H1 (cell line): Measurements from ENCODE around the gene AFTPH. TPM values are rescaled to one million over a fixed set of nuclear protein-coding genes. Genes with fewer than 3 reads are reported as not detected.

Experiments used
- CTCF ChIA-PET: fragments of 300-600 bp; sonication (Branson Sonifier 250); formaldehyde crosslinking; loops from one replicate; lab custom pipeline; 2021; ENCODE audit not compliant: partially characterized antibody; lab: Charles Lee
- POLR2A ChIA-PET: fragments of 300-600 bp; sonication (Branson Sonifier 250); formaldehyde crosslinking; loops from one replicate; lab custom pipeline; 2021; ENCODE audit warnings: inconsistent platforms; ENCODE audit not compliant: partially characterized antibody; lab: Charles Lee
- DNase-seq, 2 experiments: peaks; one replicate each; pipeline versions ENCODE4 v3.0.0 to v3.0.0-alpha.2; 2010 to 2022; ENCODE audit warnings: low spot score in 2 of 2, low read depth in 1 of 2, mixed read lengths in 1 of 2
- FAIRE-seq: peaks from 2 replicates; lab custom pipeline; 2011; peaks lifted over from hg19 to GRCh38; lab: Jason Lieb, UNC
- H2AFZ ChIP-seq: 2 replicates; pipeline ENCODE4 v1.8.1; 2012; ENCODE audit warnings: low read length, inconsistent platforms
- H2AK5ac ChIP-seq: 2 replicates; pipeline ENCODE4 v1.6.1; 2013; ENCODE audit warnings: low read depth, low read length
- H2BK120ac ChIP-seq: replicated peaks from 2 replicates; pipeline ENCODE3; 2013; ENCODE audit warnings: low read depth, low read length, inconsistent platforms
- H2BK12ac ChIP-seq: 2 replicates; pipeline ENCODE4 v1.6.1; 2013; ENCODE audit warnings: low read depth, low read length
- H2BK15ac ChIP-seq: 2 replicates; pipeline ENCODE4 v1.6.1; 2013; ENCODE audit warnings: low read length
- H2BK20ac ChIP-seq: 2 replicates; pipeline ENCODE4 v1.6.1; 2013; ENCODE audit warnings: low read length
- H2BK5ac ChIP-seq: 2 replicates; pipeline ENCODE4 v1.6.1; 2013; ENCODE audit warnings: low read depth, low read length
- H3K14ac ChIP-seq: 2 replicates; pipeline ENCODE4 v1.6.1; 2013; ENCODE audit warnings: inconsistent platforms; ENCODE audit not compliant: insufficient read length
- H3K18ac ChIP-seq: 2 replicates; pipeline ENCODE4 v1.6.1; 2013; ENCODE audit warnings: low read length; ENCODE audit errors: extremely low read depth
- H3K23ac ChIP-seq: 2 replicates; pipeline ENCODE4 v1.6.1; 2013; ENCODE audit warnings: inconsistent platforms; ENCODE audit not compliant: insufficient read length
- H3K23me2 ChIP-seq: 2 replicates; pipeline ENCODE4 v1.6.1; 2013; ENCODE audit warnings: low read depth, low read length
- H3K27ac ChIP-seq: 2 replicates; pipeline ENCODE4 v1.6.1; 2011; ENCODE audit warnings: low read depth, low read length, inconsistent platforms
- H3K27me3 ChIP-seq, 4 experiments: replicated peaks in 1 of 4; 1 replicate in 1 of 4; 2 replicates in 3 of 4; pipeline versions ENCODE4 v1.6.1 to v1.8.1; 2011 to 2013; ENCODE audit warnings: low read length in 3 of 4, mild to moderate bottlenecking in 3 of 4, inconsistent platforms in 2 of 4, mixed read lengths in 2 of 4, moderate library complexity in 1 of 4; ENCODE audit not compliant: control insufficient read depth in 3 of 4, insufficient read depth in 3 of 4; ENCODE audit errors: extremely low read depth in 1 of 4
- H3K36me3 ChIP-seq, 4 experiments: 2 replicates each; pipeline versions ENCODE4 v1.6.1 to v1.8.1; 2011 to 2013; ENCODE audit warnings: mild to moderate bottlenecking in 4 of 4, low read length in 3 of 4, moderate library complexity in 2 of 4, control low read depth in 1 of 4, inconsistent platforms in 1 of 4; ENCODE audit not compliant: insufficient read depth in 4 of 4, control insufficient read depth in 2 of 4
- H3K4ac ChIP-seq: replicated peaks from 2 replicates; pipeline ENCODE3; 2013; ENCODE audit warnings: low read length, low read depth, mixed read lengths, inconsistent platforms; ENCODE audit not compliant: insufficient read length
- H3K4me1 ChIP-seq, 4 experiments: replicated peaks in 1 of 4; 1 replicate in 1 of 4; 2 replicates in 3 of 4; pipeline versions ENCODE4 v1.6.1 to v1.8.1; 2011 to 2013; ENCODE audit warnings: low read length in 3 of 4, inconsistent platforms in 2 of 4, mixed read lengths in 1 of 4; ENCODE audit not compliant: insufficient read depth in 4 of 4, control insufficient read depth in 3 of 4
- H3K4me2 ChIP-seq, 2 experiments: 2 replicates each; pipeline versions ENCODE4 v1.6.1 to v1.8.1; 2011 to 2013; ENCODE audit warnings: low read depth in 2 of 2, low read length in 2 of 2, control low read depth in 1 of 2, inconsistent platforms in 1 of 2, mild to moderate bottlenecking in 1 of 2; ENCODE audit not compliant: insufficient read depth in 1 of 2
- H3K4me3 ChIP-seq, 4 experiments: fragments of 200-600, 300-600 bp in 1 of 4; sonication (generic), shearing (Covaris generic), sonication (Bioruptor Twin) in 1 of 4; 2 replicates each; pipeline versions ENCODE4 v1.5.1 to v1.8.1; 2011 to 2016; ENCODE audit warnings: low read length in 4 of 4, low read depth in 3 of 4, control low read depth in 2 of 4, inconsistent platforms in 2 of 4, mild to moderate bottlenecking in 2 of 4, mixed read lengths in 1 of 4, moderate library complexity in 1 of 4; ENCODE audit not compliant: insufficient read depth in 2 of 4; ENCODE audit errors: extremely low read depth in 1 of 4
- H3K56ac ChIP-seq: replicated peaks from 2 replicates; pipeline ENCODE3; 2013; ENCODE audit warnings: low read depth, mild to moderate bottlenecking, mixed read lengths, low read length, inconsistent platforms; ENCODE audit not compliant: insufficient read length
- H3K79me1 ChIP-seq: 2 replicates; pipeline ENCODE4 v1.6.1; 2013; ENCODE audit warnings: low read depth, low read length, control low read depth
- H3K79me2 ChIP-seq, 2 experiments: 2 replicates each; pipeline versions ENCODE4 v1.6.1 to v1.8.1; 2012 to 2013; ENCODE audit warnings: low read length in 2 of 2, mild to moderate bottlenecking in 2 of 2, inconsistent platforms in 1 of 2; ENCODE audit not compliant: insufficient read depth in 2 of 2, control insufficient read depth in 1 of 2
- H3K9ac ChIP-seq, 4 experiments: replicated peaks in 1 of 4; 1 replicate in 1 of 4; 2 replicates in 3 of 4; pipeline versions ENCODE4 v1.6.1 to v1.8.1; 2011 to 2013; ENCODE audit warnings: low read depth in 3 of 4, low read length in 3 of 4, control low read depth in 2 of 4, mild to moderate bottlenecking in 2 of 4, moderate library complexity in 2 of 4, inconsistent platforms in 1 of 4; ENCODE audit errors: extremely low read depth in 1 of 4
- H3K9me3 ChIP-seq, 2 experiments: 2 replicates each; pipeline versions ENCODE4 v1.6.1 to v1.8.1; 2012 to 2013; ENCODE audit warnings: mild to moderate bottlenecking in 2 of 2, moderate library complexity in 2 of 2, control low read depth in 1 of 2, inconsistent platforms in 1 of 2, low read depth in 1 of 2, low read length in 1 of 2, mixed read lengths in 1 of 2; ENCODE audit not compliant: insufficient read depth in 2 of 2
- H4K20me1 ChIP-seq, 2 experiments: replicated peaks in 1 of 2; 2 replicates each; pipeline versions ENCODE3 to v1.8.1; 2011 to 2013; ENCODE audit warnings: inconsistent platforms in 2 of 2, low read length in 2 of 2, mild to moderate bottlenecking in 1 of 2; ENCODE audit not compliant: insufficient read depth in 2 of 2, control insufficient read depth in 1 of 2
- H4K5ac ChIP-seq: 2 replicates; pipeline ENCODE4 v1.6.1; 2013; ENCODE audit warnings: low read length, low read depth, mixed read lengths, inconsistent platforms; ENCODE audit not compliant: insufficient read length
- H4K8ac ChIP-seq: 2 replicates; pipeline ENCODE4 v1.8.0; 2013; ENCODE audit warnings: mild to moderate bottlenecking, moderate library complexity, low read length, inconsistent platforms; ENCODE audit not compliant: insufficient read depth; ENCODE audit errors: extremely low read depth
- H4K91ac ChIP-seq: replicated peaks from 2 replicates; pipeline ENCODE3; 2013; ENCODE audit warnings: low read length, mixed read lengths, inconsistent platforms; ENCODE audit not compliant: insufficient read length
- WGBS, 2 experiments: shearing (Covaris generic) in 1 of 2; methylation state at CpG; one replicate each; pipeline versions ENCODE4 v1.1.6 to v1.1.7; 2013 to 2015; ENCODE audit warnings: low lambda C conversion rate in 2 of 2, mixed read lengths in 2 of 2, inconsistent platforms in 1 of 2, low coverage in 1 of 2, missing lambda C conversion rate in 1 of 2; ENCODE audit not compliant: insufficient replicate concordance in 2 of 2, insufficient coverage in 1 of 2, insufficient read length in 1 of 2; ENCODE audit errors: extremely low coverage in 1 of 2, missing lambda C conversion rate in 1 of 2; 5-methylcytosine and 5-hydroxymethylcytosine counted together
- polyA plus RNA-seq, 7 experiments: library from polyadenylated mRNA; depleted of rRNA in 3 of 7; stranded (reverse) in 5 of 7; unstranded in 2 of 7; fragments of >200 nt in 5 of 7; fragments of 200-250 nt in 2 of 7; gene quantifications; 1 replicate in 5 of 7; 2 replicates in 1 of 7; 4 replicates in 1 of 7; pipeline versions ENCODE4 v1.2.1 to v1.2.3, GENCODE V29; 2011 to 2013; ENCODE audit warnings: missing spikeins in 2 of 7, mixed read lengths in 2 of 7
- total RNA-seq: library from RNA; stranded (reverse); fragmentation: NEBNext Ultra II Directional; extraction: Animal tissue kit (Norgen Biotek cat#: 25700); gene quantifications from 2 replicates; pipeline ENCODE4 v1.2.1, GENCODE V29; 2021

AFTPH gene
- total and polyA plus RNA-seq, 2 of the 8 experiments (the other 6 are each of a cell fraction or from before 2014, with no cell fraction given), result 7.3 to 15.0 TPM

DNA sequence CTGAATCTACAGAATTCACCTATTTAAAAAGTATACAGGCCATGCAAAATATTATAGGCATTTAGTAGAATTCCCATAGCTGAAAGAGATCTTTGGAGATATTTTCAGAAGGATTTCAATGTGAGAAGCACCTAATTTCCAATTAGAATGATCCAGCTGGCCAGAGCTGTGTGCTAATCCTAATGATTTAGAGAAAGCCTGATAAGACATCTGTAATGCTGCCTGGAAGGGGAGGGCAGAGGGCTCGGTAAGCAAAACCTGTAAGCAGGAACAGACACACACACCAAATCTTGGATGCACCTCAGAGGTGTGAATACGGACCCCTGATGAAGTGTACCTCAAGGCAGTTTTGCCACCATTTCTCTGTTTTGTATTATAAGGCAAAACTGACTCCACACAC is 115.6 kb downstream of the AFTPH start:
- no peak overlapping the region for H3K27ac ChIP-seq
- no peak overlapping the region for H2BK20ac ChIP-seq
- H4K5ac ChIP-seq, result no peak overlapping the region
- no peak overlapping the region for H2BK12ac ChIP-seq
- FAIRE-seq (no peak), DNase-seq (no peak)
- H4K8ac ChIP-seq, result no peak overlapping the region
- peaks cover 0 to 3% of the 10 kb centered on the region in 2 experiments; a peak in 1 of 4 replicates for H3K79me2 ChIP-seq
- H3K27me3 ChIP-seq, result peaks cover 4 to 19% (median 11%) of the 10 kb centered on the region in 4 experiments; a peak in 6 of 7 replicates
- no peaks in the 10 kb centered on the region for H3K9me3 ChIP-seq
- POLR2A ChIA-PET, result interaction anchor here (1.0 to 1.4 kb wide), 3 partner anchors 10 to 14 kb away, joined by 4 to 6 read pairs (median 5); partner anchors contain the start of gene SERTAD2
- peaks cover 10 to 15% of the 10 kb centered on the region in 2 experiments for H4K20me1 ChIP-seq
- peaks cover 0 to 13% (median 0%) of the 10 kb centered on the region in 4 experiments; a peak in 3 of 8 replicates for H3K36me3 ChIP-seq
- no peak overlapping the region for H2BK5ac ChIP-seq
- CTCF ChIA-PET, result interaction anchor here (1.0 to 27.4 kb wide), 5 partner anchors 15 to 249 kb away, joined by 3 to 389 read pairs (median 5); partner anchors contain the start of gene SERTAD2
- H2AFZ ChIP-seq, result no peak overlapping the region
- no peak overlapping the region for H2BK120ac ChIP-seq
- H2BK15ac ChIP-seq, result no peak overlapping the region
- no peak overlapping the region for H3K9ac ChIP-seq
- H3K23me2 ChIP-seq, result peaks cover 4% of the 10 kb centered on the region
- H3K56ac ChIP-seq, result no peak overlapping the region
- WGBS, 2 experiments, result 86% methylated on average over 2 of the region's 2 CpGs; no CpG with 5 or more reads in 1 of the 2 experiments
- H3K18ac ChIP-seq, result no peak overlapping the region
- H3K4me2 ChIP-seq, result peak overlapping the region; percentile 1 to 41; a peak in 1 of 4 replicates
- peaks cover 9% of the 10 kb centered on the region for H3K79me1 ChIP-seq
- no peak overlapping the region for H4K91ac ChIP-seq
- H3K4ac ChIP-seq, result no peak overlapping the region
- H2AK5ac ChIP-seq, result no peak overlapping the region
- no peak overlapping the region for H3K14ac ChIP-seq
- no peak overlapping the region for H3K23ac ChIP-seq
- peaks cover 6 to 27% (median 15%) of the 10 kb centered on the region in 4 experiments for H3K4me1 ChIP-seq
- no peak overlapping the region for H3K4me3 ChIP-seq
